Hematopoietic multipotent progenitor cell treated with erythropoietin and hydrocortisone succinate and interleukin-3 and kit ligand, for 8 days (in vitro differentiated cells): ENCODE data around the gene LENEP.

Experiments used
- DNase-seq: peaks from one replicate; pipeline ENCODE4 v3.0.0-alpha.2; 2015

The LENEP gene

GRCh38 chr1:155012776-155013602, 19.6 kb downstream of the LENEP start:
- peak; percentile 57 for DNase-seq

GRCh38 chr1:155013632-155014031, 20.2 kb downstream of the LENEP start:
- peak; percentile 62 for DNase-seq

DNA sequence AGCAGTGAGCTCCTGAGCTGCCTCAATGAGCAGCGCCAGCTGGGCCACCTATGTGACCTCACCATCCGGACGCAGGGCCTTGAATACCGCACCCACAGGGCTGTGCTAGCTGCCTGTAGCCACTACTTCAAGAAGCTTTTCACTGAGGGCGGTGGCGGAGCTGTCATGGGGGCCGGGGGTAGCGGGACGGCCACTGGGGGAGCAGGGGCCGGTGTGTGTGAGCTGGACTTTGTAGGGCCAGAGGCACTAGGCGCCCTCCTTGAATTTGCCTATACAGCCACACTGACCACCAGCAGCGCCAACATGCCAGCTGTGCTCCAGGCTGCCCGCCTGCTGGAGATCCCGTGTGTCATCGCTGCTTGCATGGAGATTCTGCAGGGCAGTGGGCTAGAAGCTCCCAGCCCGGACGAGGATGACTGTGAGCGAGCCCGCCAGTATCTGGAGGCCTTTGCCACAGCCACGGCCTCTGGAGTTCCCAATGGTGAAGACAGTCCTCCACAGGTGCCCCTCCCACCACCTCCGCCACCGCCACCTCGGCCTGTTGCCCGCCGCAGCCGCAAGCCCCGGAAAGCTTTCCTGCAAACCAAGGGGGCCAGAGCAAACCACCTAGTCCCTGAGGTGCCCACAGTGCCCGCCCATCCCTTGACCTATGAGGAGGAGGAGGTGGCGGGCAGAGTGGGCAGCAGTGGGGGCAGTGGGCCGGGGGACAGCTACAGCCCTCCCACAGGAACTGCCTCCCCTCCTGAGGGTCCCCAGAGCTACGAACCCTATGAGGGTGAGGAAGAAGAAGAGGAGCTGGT, 21.5 kb downstream of the LENEP start:
- DNase-seq, result no peak

DNA sequence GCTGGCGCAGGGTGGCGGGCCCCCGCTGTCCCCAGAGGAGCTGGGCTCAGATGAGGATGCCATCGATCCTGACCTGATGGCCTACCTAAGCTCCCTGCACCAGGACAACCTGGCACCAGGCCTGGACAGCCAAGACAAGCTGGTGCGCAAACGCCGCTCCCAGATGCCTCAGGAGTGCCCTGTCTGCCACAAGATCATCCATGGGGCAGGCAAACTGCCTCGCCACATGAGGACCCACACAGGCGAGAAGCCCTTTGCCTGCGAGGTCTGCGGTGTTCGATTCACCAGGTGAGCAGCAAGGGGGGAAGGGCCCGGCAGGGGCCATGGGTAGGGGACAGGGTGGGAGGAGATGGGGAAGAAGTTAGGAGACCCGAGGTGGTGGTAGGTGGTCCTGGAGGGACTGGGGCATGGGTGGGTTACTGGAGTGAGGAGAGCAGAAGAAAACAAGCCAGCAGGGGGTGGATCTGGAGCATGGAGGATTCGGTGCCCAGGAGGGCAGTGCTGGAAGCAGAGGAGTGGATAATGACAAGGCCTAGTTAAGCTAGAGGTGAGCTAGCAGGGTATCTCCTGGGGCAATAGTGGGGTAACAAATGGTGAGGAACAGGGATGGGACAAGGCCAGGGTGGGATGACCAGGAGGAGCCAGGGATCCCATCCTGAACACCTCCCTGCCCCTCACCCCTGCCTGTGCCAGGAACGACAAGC, 22.3 kb downstream of the LENEP start:
- DNase-seq, result no peak

GRCh38 chr1:155016231-155016831, 22.9 kb downstream of the LENEP start:
- DNase-seq, result no peak

DNA sequence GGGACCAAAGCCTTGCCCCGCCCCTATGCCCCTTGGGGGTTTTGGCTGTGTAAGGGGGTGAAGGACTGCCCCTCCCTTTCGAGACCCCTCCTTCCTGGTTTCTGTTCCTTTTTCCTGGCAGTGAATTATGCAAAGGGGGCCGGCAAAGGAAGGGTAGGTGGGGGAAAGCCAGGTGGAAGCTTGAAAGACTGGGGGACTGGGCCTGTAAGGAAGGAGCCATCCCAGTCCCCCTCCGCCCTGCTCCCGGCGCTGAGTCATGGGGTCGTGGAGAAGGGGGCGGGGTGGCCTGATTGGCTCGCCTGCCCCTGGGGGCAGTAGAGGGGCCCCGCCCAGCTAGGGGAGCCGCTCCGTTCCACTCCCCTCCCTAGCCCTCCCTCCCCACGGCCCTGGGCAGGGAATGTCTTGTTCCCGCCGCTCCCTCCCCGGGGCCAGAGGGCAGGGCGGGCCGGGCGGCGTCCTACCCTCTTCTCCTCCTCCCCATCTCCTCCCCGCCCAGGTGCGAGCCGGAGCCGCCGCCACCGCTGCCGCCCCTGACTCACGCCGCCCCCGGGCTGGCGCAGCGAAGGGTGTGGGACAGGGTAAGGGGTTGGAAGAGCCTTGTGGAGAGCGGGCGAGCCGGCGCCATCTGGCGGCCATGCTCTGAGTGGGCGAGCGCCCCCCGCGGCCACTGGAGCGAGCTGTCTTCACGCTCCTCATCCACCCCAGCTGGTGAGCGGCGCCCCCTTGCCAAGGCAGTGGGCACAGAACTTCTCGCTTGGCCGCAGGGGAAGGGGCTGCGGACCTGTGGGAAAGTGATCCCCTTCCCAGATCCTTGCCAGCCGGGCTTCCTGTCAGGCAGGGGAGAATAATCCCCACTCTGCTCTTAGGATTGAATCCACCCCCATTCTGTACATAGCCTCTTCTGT, 23.9 kb downstream of the LENEP start:
- peak; percentile 89 for DNase-seq

DNA sequence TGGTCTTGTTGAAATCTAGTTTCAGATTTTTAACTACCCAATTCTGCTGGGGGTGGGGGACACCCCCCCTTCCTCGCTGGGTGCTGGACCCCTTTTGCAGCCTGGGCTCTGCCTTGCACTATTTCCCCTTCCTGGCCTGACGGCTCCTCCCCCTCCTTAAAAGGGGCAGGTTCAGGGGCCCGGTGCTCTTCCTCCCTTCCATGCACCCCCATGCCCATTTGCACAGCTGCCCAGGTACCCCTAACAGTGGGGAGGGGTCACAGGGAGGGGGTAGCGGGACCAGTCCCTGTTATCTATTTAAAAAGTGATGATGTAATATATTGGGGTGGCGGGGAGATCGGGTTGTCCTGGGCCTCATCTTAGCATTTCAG, 24.5 kb downstream of the LENEP start:
- DNase-seq, result no peak

DNA sequence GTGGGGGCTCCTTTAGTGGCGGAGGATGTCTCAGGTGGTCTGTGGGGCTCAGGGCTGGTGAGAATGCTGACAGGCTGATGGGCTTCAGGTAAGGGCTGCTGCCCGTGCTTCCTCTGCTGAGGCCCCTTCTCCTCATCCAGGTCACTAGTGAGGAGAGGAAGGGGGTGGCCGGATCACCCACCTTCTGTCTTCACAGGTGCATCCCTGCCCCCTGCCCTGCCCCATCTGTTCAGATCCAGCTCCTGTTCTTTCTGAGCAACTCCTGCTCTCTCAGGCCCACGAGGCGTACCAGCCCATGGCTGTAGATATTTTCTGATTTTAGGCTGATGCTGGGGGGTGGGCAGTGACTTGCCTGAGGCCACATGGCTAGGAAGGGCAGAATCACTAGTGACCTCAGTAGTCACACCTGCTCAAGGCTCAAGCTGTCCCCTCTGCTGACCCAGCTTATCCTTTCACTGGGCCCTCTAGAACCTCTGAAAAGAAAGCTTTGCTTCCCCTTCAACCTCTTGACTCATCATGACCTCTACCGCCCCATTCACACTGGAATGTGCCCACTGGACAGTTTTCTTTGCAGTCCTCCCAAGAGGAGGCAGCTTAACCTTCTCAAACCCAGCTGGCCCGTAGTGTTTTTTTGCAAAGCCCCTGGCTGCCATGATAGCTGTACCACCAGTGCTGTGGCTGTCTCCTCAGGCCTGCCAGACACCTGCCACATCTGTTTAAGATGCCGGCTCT, 25.4 kb downstream of the LENEP start:
- no peak for DNase-seq

GRCh38 chr1:155019377-155020245, 26.2 kb downstream of the LENEP start:
- DNase-seq, result no peak

DNA sequence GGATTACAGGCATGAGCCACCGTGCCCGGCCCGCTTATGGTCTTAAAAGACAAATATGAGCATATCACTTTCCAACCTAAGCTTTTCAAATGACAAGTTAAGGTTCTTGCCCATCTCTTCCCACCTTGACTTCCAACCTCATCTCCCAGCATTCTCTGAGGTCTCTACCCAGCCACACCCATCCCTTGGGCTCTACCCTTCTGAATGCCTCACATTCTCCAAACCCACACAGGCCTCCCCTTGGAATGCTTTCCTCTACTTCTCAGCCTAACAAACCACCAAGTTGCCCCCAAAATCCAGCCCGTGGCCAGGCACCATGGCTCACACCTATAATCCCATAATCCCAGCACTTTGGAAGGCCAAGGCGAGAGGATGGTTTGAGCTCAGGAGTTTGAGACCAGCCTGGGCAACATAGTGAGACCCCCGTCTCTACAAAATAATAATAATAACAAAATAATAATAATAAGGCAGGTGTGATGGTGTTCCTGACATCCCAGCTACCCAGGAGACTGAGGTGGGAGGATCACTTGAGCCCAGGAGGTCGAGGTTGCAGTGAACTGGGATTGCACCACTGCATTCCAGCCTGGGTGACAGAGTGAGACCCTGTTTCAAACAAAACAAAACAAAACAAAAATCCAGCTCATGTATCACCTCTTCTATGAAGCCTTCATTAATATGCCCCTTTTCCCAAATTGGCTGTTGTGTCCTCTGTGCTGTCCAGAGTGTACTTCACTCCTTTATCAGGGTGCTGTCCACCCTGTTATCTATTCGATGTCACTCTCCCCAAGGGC, 28.9 kb downstream of the LENEP start:
- no peak for DNase-seq

- peak; percentile 70 for DNase-seq
Observed at GRCh38 chr1:155022927-155023236, 29.5 kb downstream of the LENEP start.

DNA sequence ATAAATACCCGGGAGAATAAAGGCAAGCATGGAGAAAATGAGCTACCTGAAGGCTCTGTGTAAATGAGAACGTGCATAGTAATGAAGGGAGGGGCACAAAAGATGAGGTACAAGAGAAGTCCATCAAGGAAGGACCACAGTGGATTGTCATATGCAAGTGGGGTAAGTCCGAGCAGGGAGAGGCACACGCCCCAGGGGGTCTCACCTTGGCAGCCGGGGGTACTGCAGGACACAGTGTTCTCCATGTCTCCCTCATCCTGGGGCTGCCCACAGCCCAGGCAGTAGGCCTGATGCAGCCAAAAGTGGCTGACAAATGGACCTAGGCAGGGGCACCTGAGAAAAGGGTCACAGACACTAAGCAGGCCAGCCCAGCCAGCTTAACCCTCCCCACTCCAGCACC, 30.2 kb downstream of the LENEP start:
- no peak for DNase-seq

DNA sequence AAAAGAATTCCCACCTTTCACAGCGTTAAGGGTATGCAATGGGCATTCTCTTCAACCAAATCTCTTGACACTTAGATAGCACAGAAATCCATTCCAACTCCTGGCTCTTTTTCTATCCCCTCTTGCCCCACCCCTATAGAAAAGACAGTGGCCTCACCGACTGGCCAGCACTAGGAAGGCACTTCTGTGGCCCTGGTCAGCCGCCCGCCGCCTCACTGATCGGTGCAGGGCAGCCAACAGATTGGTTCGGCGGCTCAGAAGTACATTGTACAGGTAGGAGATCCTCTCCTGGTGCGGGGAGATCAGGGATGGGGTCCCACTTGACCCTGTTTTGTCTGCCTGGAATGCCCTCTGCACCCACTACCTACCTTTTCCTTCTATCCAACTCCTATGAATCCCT, 30.9 kb downstream of the LENEP start:
- no peak for DNase-seq

GRCh38 chr1:155026154-155026553, 32.8 kb downstream of the LENEP start:
- DNase-seq, result no peak

- DNase-seq, result no peak
Observed at GRCh38 chr1:155026588-155026987, 33.2 kb downstream of the LENEP start.

GRCh38 chr1:155029513-155030242, 36.3 kb downstream of the LENEP start:
- DNase-seq, result no peak

GRCh38 chr1:155030243-155030795, 36.9 kb downstream of the LENEP start:
- no peak for DNase-seq

- DNase-seq, result no peak
Observed at GRCh38 chr1:155030899-155031298, 37.5 kb downstream of the LENEP start.

DNA sequence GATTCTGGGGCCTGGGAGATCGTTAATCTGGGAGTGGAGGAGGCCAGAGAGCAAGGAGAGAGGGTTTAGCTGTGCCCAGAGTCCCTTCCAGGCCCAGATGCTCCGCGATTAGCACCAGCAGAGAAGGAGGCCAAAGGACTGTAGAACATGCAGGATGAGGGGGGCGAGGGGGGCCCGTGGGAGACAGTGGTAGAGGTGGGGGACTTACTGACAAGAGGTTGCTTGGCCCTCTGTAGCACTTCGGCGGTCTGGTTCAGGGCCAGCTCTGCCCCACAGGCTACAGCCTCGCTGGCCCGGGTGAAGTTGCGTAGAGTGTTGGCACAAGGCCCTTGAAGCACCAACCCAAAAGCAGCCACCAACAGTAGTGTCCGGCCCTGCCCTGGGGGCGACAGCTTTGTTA, 39.5 kb downstream of the LENEP start:
- DNase-seq, result no peak
